ENCODE results near the gene CHD2.
A peak's percentile ranks its signal among the peaks of the same experiment; 100 is the strongest.

CHD2 gene

GRCh38 chr15:92885224-92886041 is 14.7 kb upstream of the CHD2 start:
- FAIRE-seq = peak; percentile 32

- FAIRE-seq = no peak
Measured at GRCh38 chr15:92886042-92886537, 14.0 kb upstream of the CHD2 start.

- FAIRE-seq = no peak
Measured at GRCh38 chr15:92886815-92887214, 13.3 kb upstream of the CHD2 start.

GRCh38 chr15:92887869-92888268 is 12.3 kb upstream of the CHD2 start:
- no peak for FAIRE-seq

- no peak for FAIRE-seq
Measured at GRCh38 chr15:92889390-92890107, 10.6 kb upstream of the CHD2 start.

- FAIRE-seq = no peak
Measured at GRCh38 chr15:92891533-92892200, 8.5 kb upstream of the CHD2 start.

GRCh38 chr15:92892201-92892555 is 7.9 kb upstream of the CHD2 start:
- no peak for FAIRE-seq

- FAIRE-seq = no peak
Measured at GRCh38 chr15:92893200-92893599, 6.9 kb upstream of the CHD2 start.

GRCh38 chr15:92896561-92896960 is 3.6 kb upstream of the CHD2 start:
- no peak for FAIRE-seq

- FAIRE-seq = no peak
Measured at GRCh38 chr15:92897620-92898019, 2.5 kb upstream of the CHD2 start.

GRCh38 chr15:92898988-92899582 is 1.0 kb upstream of the CHD2 start:
- no peak for FAIRE-seq

GRCh38 chr15:92899601-92899947 is 550 bp upstream of the CHD2 start:
- peak; percentile 40 for FAIRE-seq

- no peak for FAIRE-seq
Measured at GRCh38 chr15:92900731-92901071, 577 bp downstream of the CHD2 start.

- FAIRE-seq = no peak
Measured at GRCh38 chr15:92901072-92901761, 1.1 kb downstream of the CHD2 start.

GRCh38 chr15:92901995-92902394 is 1.9 kb downstream of the CHD2 start:
- FAIRE-seq = no peak

- FAIRE-seq = peak; percentile 58
Measured at GRCh38 chr15:92902737-92903593, 2.8 kb downstream of the CHD2 start.

- no peak for FAIRE-seq
Measured at GRCh38 chr15:92903631-92903965, 3.5 kb downstream of the CHD2 start.

GRCh38 chr15:92903966-92904721 is 4.0 kb downstream of the CHD2 start:
- peak; percentile 63 for FAIRE-seq

GRCh38 chr15:92904722-92905571 is 4.8 kb downstream of the CHD2 start:
- no peak for FAIRE-seq

- FAIRE-seq = no peak
Measured at GRCh38 chr15:92906020-92906419, 5.9 kb downstream of the CHD2 start.
